Hypothalamus (tissue), 51 donors: Measurements from ENCODE around the gene CRIM1.

Source experiments
- DNase-seq, 51 donors: peaks; one replicate each; lab custom pipeline; 2025; lab: John Stamatoyannopoulos, UW

CRIM1 gene

GRCh38 chr2:36540986-36541754, 185.6 kb downstream of the CRIM1 start:
- no peak for DNase-seq

- DNase-seq: peak in 1 of 51 donors; percentile 26
Measured at GRCh38 chr2:36541891-36542595, 186.5 kb downstream of the CRIM1 start.

GRCh38 chr2:36544638-36545338, 189.2 kb downstream of the CRIM1 start:
- DNase-seq: no peak

- no peak for DNase-seq
Measured at GRCh38 chr2:36545871-36546416, 190.4 kb downstream of the CRIM1 start.

- no peak for DNase-seq
Measured at GRCh38 chr2:36547906-36548305, 192.3 kb downstream of the CRIM1 start.

- no peak for DNase-seq
Measured at GRCh38 chr2:36549165-36549574, 193.6 kb downstream of the CRIM1 start.

GRCh38 chr2:36550006-36550405, 194.4 kb downstream of the CRIM1 start:
- no peak for DNase-seq

- peak in 1 of 51 donors; percentile 11 for DNase-seq
Measured at GRCh38 chr2:36553683-36554082, 198.1 kb downstream of the CRIM1 start.

- no peak for DNase-seq
Measured at GRCh38 chr2:36554531-36554930, 199.0 kb downstream of the CRIM1 start.

GRCh38 chr2:36555789-36556188, 200.2 kb downstream of the CRIM1 start:
- no peak for DNase-seq

GRCh38 chr2:36556842-36557241, 201.3 kb downstream of the CRIM1 start:
- no peak for DNase-seq

- DNase-seq: no peak
Measured at GRCh38 chr2:36559221-36559942, 203.8 kb downstream of the CRIM1 start.

GRCh38 chr2:36560726-36561125, 205.1 kb downstream of the CRIM1 start:
- DNase-seq: no peak

GRCh38 chr2:36561237-36561944, 205.8 kb downstream of the CRIM1 start:
- DNase-seq: peak in 2 of 51 donors; percentile 14 to 19

GRCh38 chr2:36562240-36562639, 206.7 kb downstream of the CRIM1 start:
- DNase-seq: no peak

GRCh38 chr2:36562973-36563532, 207.5 kb downstream of the CRIM1 start:
- DNase-seq: peak in 20 of 51 donors; percentile 4 to 59 (median 23)

- peak in 13 of 51 donors; percentile 2 to 54 (median 26) for DNase-seq
Measured at GRCh38 chr2:36564377-36564930, 208.9 kb downstream of the CRIM1 start.

GRCh38 chr2:36565712-36566111, 210.1 kb downstream of the CRIM1 start:
- DNase-seq: no peak

GRCh38 chr2:36566887-36567286, 211.3 kb downstream of the CRIM1 start:
- DNase-seq: no peak
